Stimulated activated effector memory CD8-positive, alpha-beta T cell treated with anti-CD3 and anti-CD28 coated beads, Interleukin-12 subunit alpha, Interleukin-12 subunit beta, amount 100 ng/mL, for 72 hours (primary cell): ENCODE results near the gene RABGAP1L.

Source experiments
- ATAC-seq: fragments of 150-1000 bp; cut with Tn5 transposase; 2 replicates; pipeline ENCODE4 v1.10.0; 2021
- DNase-seq, 2 donors: peaks; one replicate each; pipeline ENCODE4 v3.0.0; 2021 to 2022; ENCODE audit warnings: low spot score in 2 of 2
- H3K27ac Mint-ChIP-seq: one replicate; pipeline ENCODE4 v1.8.0; 2022; ENCODE audit warnings: mild to moderate bottlenecking, mixed read lengths
- H3K36me3 Mint-ChIP-seq: one replicate; pipeline ENCODE4 v1.8.0; 2022; ENCODE audit warnings: mild to moderate bottlenecking, mixed read lengths
- H3K4me1 Mint-ChIP-seq: one replicate; pipeline ENCODE4 v1.8.0; 2022; ENCODE audit warnings: mixed read lengths
- H3K4me3 Mint-ChIP-seq: one replicate; pipeline ENCODE4 v1.8.0; 2022; ENCODE audit warnings: mild to moderate bottlenecking, mixed read lengths
- H3K9me3 Mint-ChIP-seq: one replicate; pipeline ENCODE4 v1.8.0; 2022; ENCODE audit warnings: mixed read lengths

The RABGAP1L gene

DNA sequence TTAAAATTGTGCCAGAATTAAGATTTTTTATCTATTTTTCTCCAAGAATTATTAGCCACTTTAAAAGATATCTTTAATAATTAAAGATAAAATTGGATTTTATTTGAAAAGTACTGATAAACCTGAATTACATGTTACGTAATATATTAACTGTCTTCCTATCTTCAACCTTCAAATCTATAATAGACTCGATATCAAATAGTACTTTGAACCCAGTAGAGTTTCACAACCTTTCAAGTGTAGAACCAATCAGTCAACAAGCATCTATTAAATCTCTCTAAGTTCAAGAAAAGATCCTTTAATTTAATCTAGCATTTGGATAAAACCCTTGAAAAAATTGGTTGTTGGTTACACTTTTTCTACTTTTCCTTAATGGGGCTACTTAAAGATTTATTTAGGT lies 559.9 kb downstream of the RABGAP1L start:
- H3K27ac Mint-ChIP-seq: no peak overlapping the region
- no peak overlapping the region for H3K4me3 Mint-ChIP-seq
- ATAC-seq: no peak
- H3K4me1 Mint-ChIP-seq: no peaks in the 10 kb centered on the region
- H3K36me3 Mint-ChIP-seq: no peaks in the 10 kb centered on the region
- H3K9me3 Mint-ChIP-seq: peaks cover 2% of the 10 kb centered on the region
- no peak for DNase-seq

DNA sequence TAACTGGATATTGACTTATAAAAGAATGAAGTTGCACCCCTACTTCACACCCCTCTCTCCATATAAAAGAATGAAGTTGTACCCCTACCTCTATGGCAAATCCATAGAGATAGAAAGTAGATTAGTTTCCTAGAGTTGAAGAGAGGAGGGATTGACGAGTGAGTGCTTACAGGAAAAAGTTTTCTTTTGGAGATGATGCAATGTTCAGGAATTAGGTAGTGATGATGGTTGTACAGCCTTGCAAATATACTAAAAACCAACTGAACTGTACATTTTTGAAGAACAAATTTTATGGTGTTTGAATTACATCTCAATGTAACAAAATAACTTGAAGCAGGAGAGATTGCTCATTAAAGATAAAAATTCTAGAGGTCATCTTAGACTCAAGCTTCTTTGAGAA lies 561.3 kb downstream of the RABGAP1L start:
- Mint-ChIP-seq H3K4me1 (no peaks in the 10 kb centered on the region), H3K4me3 (no peak overlapping the region), H3K36me3 (no peaks in the 10 kb centered on the region), H3K9me3 (peaks cover 2% of the 10 kb centered on the region), H3K27ac (no peak overlapping the region)
- no peak for DNase-seq
- no peak for ATAC-seq

DNA sequence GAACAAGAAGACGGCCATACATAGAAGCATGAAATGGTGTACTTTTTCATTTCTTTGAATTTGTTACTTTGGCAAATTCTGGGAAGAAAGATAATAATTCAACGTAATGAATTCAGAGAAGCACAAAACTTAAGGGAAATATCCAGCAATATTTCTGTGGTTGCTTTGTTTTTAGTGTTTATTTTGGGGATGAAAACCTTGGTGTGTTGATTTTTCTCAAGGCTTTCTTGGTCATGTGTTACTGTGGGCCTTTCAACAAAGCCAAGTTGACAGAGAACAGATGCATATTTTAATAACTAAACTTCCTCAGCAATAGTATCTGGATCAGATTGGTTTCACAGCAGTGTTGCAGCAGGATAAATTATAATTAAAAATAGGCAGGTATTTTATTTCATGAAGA lies 561.9 kb downstream of the RABGAP1L start:
- H3K36me3 Mint-ChIP-seq: no peaks in the 10 kb centered on the region
- H3K27ac Mint-ChIP-seq: no peak overlapping the region
- DNase-seq (no peak), ATAC-seq (no peak)
- peaks cover 2% of the 10 kb centered on the region for H3K9me3 Mint-ChIP-seq
- H3K4me3 Mint-ChIP-seq: no peak overlapping the region
- no peaks in the 10 kb centered on the region for H3K4me1 Mint-ChIP-seq

DNA sequence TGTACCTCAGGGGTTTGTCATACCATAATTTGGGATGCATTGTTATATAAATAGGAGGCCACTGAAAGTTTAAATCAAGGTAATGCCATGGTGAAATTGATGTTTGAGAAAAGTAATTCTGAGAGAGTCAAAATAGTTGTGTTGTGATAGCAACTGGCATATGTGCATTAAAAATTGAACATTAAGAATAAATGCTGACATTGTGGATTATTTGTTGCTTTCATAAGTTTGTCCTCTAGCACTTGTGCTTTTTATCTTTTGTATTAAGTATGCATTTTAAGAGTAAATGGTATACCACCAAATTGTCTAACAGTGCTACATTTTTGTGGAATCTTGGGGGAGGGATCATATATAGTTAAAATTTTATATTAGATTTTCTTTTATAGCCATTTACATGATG lies 564.5 kb downstream of the RABGAP1L start:
- DNase-seq (no peak), ATAC-seq (no peak)
- no peak overlapping the region for H3K4me3 Mint-ChIP-seq
- no peak overlapping the region for H3K27ac Mint-ChIP-seq
- H3K36me3 Mint-ChIP-seq: no peaks in the 10 kb centered on the region
- H3K9me3 Mint-ChIP-seq: peaks cover 2% of the 10 kb centered on the region
- no peaks in the 10 kb centered on the region for H3K4me1 Mint-ChIP-seq

DNA sequence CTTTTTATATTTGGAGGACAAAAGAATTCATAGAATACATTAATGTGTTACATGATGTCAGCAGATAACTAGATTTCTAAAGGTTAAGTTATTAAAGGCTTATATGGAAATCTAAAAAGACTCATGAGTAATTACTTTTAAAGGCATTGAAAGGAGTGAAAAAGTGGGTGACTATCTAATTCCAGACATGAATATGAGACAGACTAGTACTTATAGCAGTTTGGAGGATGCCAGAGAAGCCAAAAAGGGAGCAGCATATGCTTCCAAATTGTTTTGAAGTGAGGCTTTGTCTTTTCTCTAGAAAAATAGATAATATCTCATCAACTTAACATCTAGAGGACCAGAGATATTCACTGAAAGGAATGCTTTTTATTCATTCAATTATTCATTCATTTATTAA lies 564.9 kb downstream of the RABGAP1L start:
- Mint-ChIP-seq H3K27ac (no peak overlapping the region), H3K9me3 (peaks cover 1% of the 10 kb centered on the region), H3K4me1 (no peaks in the 10 kb centered on the region), H3K4me3 (no peak overlapping the region), H3K36me3 (no peaks in the 10 kb centered on the region)
- no peak for DNase-seq
- no peak for ATAC-seq

DNA sequence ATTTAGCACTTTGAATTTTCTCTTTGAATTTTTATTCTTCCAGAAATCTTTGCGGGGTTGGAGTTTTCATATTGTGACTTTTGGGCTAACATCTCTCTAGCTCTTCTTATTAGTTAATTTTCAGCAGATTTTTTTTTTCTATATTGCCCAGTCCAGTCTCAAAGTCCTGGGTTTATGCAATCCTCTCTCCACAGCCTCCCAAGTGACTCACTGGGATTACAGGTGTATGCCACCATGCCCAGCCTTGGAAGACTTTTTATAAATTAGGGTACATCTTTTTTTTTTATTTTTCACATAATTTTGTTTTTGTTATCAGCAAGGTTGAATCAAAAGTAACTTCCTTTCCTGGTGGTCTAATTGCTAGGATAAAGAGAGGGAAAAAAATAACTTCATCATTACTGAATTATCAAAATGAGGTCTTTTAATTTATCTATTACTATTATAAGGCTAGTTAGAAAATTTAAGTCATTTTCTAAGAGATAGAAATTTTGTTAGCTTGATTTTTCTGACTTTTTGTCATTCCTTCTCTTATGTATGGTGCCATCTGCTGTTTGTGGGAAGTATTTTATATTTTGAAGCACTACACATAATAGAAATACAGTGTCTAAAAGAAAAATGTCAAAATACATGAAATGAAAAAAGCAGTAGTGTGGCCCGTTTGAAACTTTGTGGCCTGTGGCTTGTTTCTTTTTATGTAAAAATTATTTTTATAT lies 567.0 kb downstream of the RABGAP1L start:
- no peaks in the 10 kb centered on the region for H3K9me3 Mint-ChIP-seq
- H3K4me1 Mint-ChIP-seq: no peaks in the 10 kb centered on the region
- no peaks in the 10 kb centered on the region for H3K36me3 Mint-ChIP-seq
- no peak for ATAC-seq
- H3K27ac Mint-ChIP-seq: no peak overlapping the region
- H3K4me3 Mint-ChIP-seq: no peak overlapping the region
- DNase-seq: no peak

DNA sequence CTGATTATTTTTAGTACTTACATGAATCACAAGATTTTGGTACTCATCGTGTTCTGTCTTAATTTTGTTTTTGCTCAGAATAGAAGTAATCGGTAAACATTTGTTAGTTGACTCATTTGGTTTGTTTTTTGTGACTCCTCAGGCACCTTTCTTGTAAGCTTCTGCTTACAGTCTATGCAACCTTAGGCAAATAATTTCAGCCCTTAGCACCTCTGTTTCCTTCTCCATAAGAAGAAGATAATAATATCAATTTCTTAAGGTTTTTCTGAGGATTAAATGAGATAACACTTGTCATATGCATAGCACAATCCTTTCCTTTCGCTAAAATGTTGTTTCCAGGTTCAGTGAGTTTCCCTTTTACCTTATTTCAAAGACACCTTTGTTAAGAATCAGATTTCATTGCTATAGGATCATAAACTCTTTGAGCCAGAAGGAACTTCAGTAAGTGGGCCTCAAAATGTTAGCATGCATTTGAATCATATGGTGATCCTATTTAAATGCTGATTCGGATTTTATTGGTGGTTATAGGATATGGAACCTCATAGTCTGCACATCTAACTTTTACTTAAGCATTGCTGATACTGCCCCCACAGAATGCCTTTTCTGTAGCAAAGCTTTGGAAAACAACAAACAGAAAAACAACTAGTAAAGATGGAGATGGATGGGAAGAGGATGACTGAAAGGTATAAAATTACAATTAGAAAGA lies 567.7 kb downstream of the RABGAP1L start:
- DNase-seq (no peak), ATAC-seq (no peak)
- H3K27ac Mint-ChIP-seq: no peak overlapping the region
- H3K36me3 Mint-ChIP-seq: no peaks in the 10 kb centered on the region
- H3K9me3 Mint-ChIP-seq: no peaks in the 10 kb centered on the region
- no peak overlapping the region for H3K4me3 Mint-ChIP-seq
- no peaks in the 10 kb centered on the region for H3K4me1 Mint-ChIP-seq

DNA sequence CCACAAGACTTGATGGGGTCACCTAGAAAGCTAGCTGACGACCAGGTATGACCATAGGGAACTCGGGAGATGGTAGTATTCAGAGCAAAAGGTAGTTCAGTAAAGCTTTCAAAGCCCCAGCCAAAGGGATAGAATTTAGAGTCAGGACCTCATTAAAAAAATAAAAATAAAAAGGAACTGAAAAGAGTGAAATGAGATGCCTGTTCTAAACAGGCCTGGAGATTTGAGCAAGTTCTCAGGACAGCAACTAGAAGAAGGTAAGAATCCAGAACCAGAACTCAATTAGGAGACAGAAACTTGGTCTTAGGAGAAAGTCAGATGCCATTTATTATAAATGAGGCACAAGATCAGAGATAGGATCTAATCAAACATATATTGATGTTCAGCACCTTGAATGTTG lies 575.0 kb downstream of the RABGAP1L start:
- H3K4me3 Mint-ChIP-seq: no peak overlapping the region
- ATAC-seq (no peak), DNase-seq (no peak)
- H3K9me3 Mint-ChIP-seq: no peaks in the 10 kb centered on the region
- H3K36me3 Mint-ChIP-seq: no peaks in the 10 kb centered on the region
- H3K27ac Mint-ChIP-seq: no peak overlapping the region
- H3K4me1 Mint-ChIP-seq: no peaks in the 10 kb centered on the region

DNA sequence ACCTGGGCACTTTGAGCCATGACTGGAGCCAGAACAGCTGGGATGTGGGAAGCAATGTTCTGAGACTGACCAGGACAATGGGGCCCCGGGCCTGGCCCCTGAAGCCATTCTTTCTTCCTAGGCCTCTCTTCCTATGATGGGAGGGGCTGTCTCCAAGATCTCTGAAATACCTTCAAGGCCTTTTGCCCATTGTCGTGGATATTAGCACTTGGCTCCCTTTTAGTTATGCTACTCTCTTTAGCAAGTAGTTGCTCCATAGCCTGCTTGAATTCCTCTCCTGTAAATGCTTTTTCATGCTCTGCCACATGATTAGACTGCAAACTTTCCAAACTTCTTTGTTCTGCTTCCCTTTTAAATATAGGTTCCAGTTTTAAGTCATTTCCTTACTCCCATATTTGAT lies 577.5 kb downstream of the RABGAP1L start:
- Mint-ChIP-seq H3K4me3 (no peak overlapping the region), H3K9me3 (no peaks in the 10 kb centered on the region), H3K36me3 (no peaks in the 10 kb centered on the region)

DNA sequence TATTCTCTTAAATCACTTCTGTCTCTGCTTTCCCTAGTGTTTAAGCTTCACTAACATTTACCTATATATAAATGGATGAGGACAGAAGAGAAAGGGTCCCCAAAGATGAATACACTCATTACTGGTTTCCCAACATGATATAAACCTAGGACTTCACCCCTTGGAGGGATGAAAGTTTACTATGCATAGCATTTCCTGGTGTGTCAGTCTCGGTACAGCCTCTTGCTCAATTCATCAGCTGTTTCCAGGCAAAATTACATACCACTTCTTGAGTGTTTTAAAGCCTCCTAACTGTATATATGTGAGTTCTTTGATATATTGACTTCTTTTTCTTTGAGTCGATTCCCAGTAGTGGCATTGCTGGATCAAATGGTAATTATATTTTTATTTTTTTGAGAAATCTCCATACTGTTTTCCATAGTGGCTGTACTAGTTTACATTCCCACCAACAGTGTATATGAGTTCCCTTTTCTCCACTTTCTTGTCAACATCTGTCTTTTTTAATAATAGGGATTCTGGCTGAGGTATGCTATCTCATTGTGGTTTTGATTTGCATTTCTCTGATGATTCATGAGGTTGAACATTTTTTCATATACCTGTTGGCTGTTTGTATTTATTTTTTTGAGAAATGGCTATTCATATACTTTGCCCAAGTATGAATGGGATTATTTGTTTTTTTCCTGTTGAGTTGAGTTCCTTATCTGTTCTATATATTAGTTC lies 581.1 kb downstream of the RABGAP1L start:
- DNase-seq (no peak), ATAC-seq (no peak)
- no peaks in the 10 kb centered on the region for H3K36me3 Mint-ChIP-seq
- no peak overlapping the region for H3K4me3 Mint-ChIP-seq
- H3K4me1 Mint-ChIP-seq: peaks cover 6% of the 10 kb centered on the region
- H3K27ac Mint-ChIP-seq: peak overlapping the region; percentile 45
- H3K9me3 Mint-ChIP-seq: no peaks in the 10 kb centered on the region

More for the DNA sequence above, 577.5 kb downstream of the RABGAP1L start:
- no peak overlapping the region for H3K27ac Mint-ChIP-seq
- H3K4me1 Mint-ChIP-seq: no peaks in the 10 kb centered on the region
- DNase-seq (no peak), ATAC-seq (no peak)

DNA sequence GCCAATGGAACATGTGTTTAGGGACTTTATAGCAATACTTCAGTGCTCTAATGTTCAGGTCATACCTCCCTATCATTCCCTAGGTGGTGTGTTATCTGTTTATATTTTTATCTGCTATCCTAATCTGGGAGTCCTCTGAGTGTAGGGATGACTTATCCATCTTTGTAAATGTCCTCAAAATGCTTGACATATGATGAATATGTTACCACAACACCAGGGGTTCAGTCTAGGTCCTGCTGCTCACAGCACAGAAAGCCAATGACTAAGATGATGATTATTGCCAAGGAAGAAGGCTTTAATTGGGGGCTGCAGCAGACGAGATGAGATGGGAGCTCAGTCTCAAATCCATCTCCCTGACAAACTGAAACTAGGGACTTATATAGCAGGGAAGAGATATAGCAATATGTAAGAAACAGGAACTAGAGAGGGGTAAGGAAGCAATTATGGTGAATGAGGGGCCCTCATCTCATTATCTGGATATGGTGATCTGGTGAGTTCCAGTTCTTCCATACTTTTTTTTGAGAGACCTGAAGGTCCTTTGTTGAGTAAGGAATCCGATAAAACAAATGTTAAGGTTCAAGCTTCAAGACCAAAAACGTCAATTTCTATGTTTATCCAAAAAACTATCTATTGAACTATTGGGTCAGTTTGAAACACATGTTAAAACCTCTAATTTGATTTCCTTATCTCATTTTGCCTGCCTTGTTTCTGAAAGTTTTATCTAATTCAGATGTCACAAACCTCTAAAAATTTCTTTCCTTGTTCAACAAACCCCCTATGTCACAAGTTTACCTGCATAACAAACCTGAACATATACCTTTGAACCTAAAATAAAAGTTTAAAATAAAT lies 583.7 kb downstream of the RABGAP1L start:
- H3K36me3 Mint-ChIP-seq: no peaks in the 10 kb centered on the region
- H3K4me1 Mint-ChIP-seq: peaks cover 6% of the 10 kb centered on the region
- H3K27ac Mint-ChIP-seq: no peak overlapping the region
- H3K4me3 Mint-ChIP-seq: no peak overlapping the region
- DNase-seq (no peak), ATAC-seq (no peak)
- no peaks in the 10 kb centered on the region for H3K9me3 Mint-ChIP-seq

DNA sequence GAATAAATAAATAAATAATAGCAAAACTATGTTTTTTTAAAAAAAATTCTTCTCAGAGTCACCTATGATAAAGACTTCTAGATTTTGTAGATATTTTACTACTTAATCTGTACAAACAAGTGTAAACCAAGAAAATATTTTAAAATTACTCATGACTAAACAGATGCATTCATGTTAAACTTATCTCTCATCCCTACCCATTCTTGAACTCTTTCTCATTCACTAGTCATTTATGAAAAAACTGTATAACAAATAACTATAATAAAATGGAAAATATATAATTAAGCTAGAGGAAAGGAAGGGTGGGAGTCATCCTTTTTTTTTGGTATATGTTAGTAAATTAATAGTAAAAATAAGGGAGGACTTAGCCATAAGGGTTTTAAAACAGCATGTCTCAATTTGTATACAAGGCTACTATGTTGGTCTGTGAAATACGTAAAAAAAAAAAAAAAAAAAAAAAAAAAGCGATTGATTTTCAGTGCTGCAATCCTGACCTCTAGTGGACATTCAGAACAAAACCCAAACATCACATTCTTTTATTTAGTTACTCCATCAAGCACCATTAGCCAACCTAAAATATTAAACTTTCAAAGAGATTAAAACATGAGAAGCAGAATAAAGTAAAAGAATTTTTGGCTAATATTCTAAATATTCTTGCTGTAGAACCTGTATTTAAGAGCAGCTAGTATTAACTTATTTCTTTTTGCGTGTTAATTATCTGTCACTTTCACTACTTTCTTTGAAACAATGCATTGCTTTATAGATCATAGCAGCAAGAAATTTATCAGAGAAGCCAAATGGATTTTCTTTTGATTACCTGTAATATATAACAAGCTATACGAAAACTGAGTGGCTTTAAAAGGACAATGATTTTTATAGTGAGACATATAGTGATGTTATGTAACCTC lies 584.6 kb downstream of the RABGAP1L start:
- ATAC-seq (no peak), DNase-seq (no peak)
- peaks cover 6% of the 10 kb centered on the region for H3K4me1 Mint-ChIP-seq
- no peak overlapping the region for H3K4me3 Mint-ChIP-seq
- H3K36me3 Mint-ChIP-seq: no peaks in the 10 kb centered on the region
- no peak overlapping the region for H3K27ac Mint-ChIP-seq
- no peaks in the 10 kb centered on the region for H3K9me3 Mint-ChIP-seq

DNA sequence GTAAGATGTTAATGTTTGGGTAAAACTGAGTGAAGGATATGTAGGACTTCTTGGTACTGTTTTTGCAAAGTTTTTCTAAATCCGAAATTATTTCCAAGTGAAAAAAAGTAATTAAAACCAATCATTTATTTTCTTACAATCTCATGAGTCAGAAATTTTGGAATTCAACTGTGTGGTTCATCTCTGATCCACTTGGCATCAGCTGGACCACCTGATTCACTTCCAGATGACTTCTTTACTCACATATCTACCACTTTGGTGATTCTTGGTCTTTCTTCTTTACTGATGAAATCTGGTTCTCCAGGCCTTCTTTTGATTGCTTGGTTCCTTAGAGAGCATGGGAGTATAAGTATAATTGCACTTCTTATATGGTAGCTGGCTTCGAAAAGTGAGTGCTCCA lies 585.6 kb downstream of the RABGAP1L start:
- Mint-ChIP-seq H3K9me3 (no peaks in the 10 kb centered on the region), H3K4me3 (no peak overlapping the region), H3K36me3 (no peaks in the 10 kb centered on the region), H3K4me1 (peaks cover 6% of the 10 kb centered on the region), H3K27ac (no peak overlapping the region)
- DNase-seq: no peak
- ATAC-seq: no peak

DNA sequence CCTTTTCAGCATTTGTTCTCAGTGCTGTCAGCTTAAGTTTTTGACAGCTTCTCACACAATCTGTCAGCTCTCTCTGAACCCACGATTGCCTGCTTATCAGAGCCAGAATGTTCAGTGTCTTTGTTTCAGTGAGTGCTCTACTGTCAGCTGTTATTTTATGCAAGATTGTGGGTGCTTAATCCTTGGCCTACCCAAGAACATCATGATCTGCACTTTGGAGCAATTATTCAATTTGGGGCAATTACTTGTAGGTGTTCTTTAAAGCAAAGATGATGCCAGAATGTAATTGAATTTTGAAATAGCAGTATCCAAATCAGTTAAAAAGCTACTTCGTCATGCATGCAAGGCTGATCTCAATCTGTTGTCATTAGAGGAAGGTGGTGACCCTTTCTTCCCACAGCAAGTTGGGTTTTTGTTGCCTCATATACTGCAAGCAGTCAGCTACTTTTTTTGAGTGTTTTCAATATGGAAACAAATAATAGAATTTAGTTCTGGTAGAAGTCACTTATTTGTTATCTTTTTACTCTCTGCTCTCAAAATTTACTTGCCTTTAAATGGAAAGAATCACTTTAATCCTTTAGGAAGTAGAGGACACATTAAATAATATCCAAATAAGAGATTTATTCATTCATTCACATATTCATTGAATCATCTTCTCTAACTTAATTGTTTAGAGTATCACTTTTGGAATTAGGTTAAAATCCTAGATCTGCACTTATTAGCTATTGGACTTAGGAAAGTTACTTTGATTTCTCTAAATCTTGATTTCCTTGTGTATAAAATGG lies 586.9 kb downstream of the RABGAP1L start:
- ATAC-seq (no peak), DNase-seq (no peak)
- Mint-ChIP-seq H3K27ac (no peak overlapping the region), H3K4me1 (peaks cover 6% of the 10 kb centered on the region), H3K36me3 (no peaks in the 10 kb centered on the region), H3K9me3 (no peaks in the 10 kb centered on the region), H3K4me3 (no peak overlapping the region)
